Astrocyte (in vitro differentiated cells and primary cell): ENCODE results near the gene HLA-F.
A peak's percentile ranks its signal among the peaks of the same experiment; 100 is the strongest.

ENCODE experiments used
- CTCF ChIP-seq: IDR thresholded peaks from 2 replicates; pipeline ENCODE4 v1.5.1; 2011; ENCODE audit warnings: low read depth, mild to moderate bottlenecking, inconsistent platforms, low read length, moderate library complexity; ENCODE audit not compliant: insufficient read depth
- EZH2 ChIP-seq: IDR thresholded peaks from 2 replicates; pipeline ENCODE4 v1.6.1; 2012; ENCODE audit warnings: mild to moderate bottlenecking, low read length, inconsistent platforms; ENCODE audit not compliant: insufficient read depth

- TF ChIP-seq CTCF (peak; percentile 5), EZH2 (no peak)
These were observed 20.6 kb upstream of the HLA-F start for GRCh38 chr6:29702519-29703103.
